CD4-positive, alpha-beta memory T cell (primary cell): ENCODE data around the gene SLC35F2. TPM values are rescaled to one million over a fixed set of nuclear protein-coding genes. Genes with fewer than 3 reads are reported as not detected.
"Not testable (repeated sequence)": the region's sequence is repeated elsewhere in the genome, so short reads cannot be mapped to it uniquely, and the experiment has no call there.

Source experiments
- CTCF ChIA-PET: fragments of 350-600 bp; sonication (Branson Sonifier 250); formaldehyde crosslinking; loops from one replicate; lab custom pipeline; 2021; ENCODE audit warnings: inconsistent platforms; ENCODE audit not compliant: partially characterized antibody; lab: Charles Lee
- POLR2A ChIA-PET: fragments of 350-600 bp; sonication (Branson Sonifier 250); formaldehyde crosslinking; loops from one replicate; lab custom pipeline; 2021; ENCODE audit not compliant: partially characterized antibody; lab: Charles Lee
- DNase-seq, 5 donors: peaks; one replicate each; pipeline versions ENCODE4 v3.0.0 to v3.0.0-alpha.2; 2020 to 2022; ENCODE audit warnings: mixed read lengths in 1 of 5
- H3K27ac ChIP-seq: one replicate; pipeline ENCODE4 v1.7.0; 2013; ENCODE audit warnings: low read depth, low read length
- H3K27me3 ChIP-seq: 2 replicates; pipeline ENCODE4 v1.7.0; 2013; ENCODE audit warnings: mild to moderate bottlenecking, low read length, moderate library complexity; ENCODE audit not compliant: insufficient read depth
- H3K36me3 ChIP-seq: 2 replicates; pipeline ENCODE4 v1.7.0; 2013; ENCODE audit warnings: mild to moderate bottlenecking, low read length, moderate library complexity; ENCODE audit not compliant: insufficient read depth
- H3K4me1 ChIP-seq: 2 replicates; pipeline ENCODE4 v1.7.0; 2013; ENCODE audit warnings: mild to moderate bottlenecking, low read length, moderate library complexity; ENCODE audit not compliant: insufficient read depth
- H3K4me3 ChIP-seq, 2 donors: one replicate each; pipeline ENCODE4 v1.7.0; 2013; ENCODE audit warnings: low read length in 2 of 2, mild to moderate bottlenecking in 1 of 2
- H3K9me3 ChIP-seq, 2 donors: one replicate each; pipeline ENCODE4 v1.7.0; 2013; ENCODE audit warnings: low read length in 2 of 2, control low read depth in 1 of 2; ENCODE audit not compliant: control insufficient read depth in 1 of 2
- H3K27ac Mint-ChIP-seq, 7 donors: one replicate each; pipeline ENCODE4 v1.8.0; 2020 to 2021; ENCODE audit warnings: mixed read lengths in 7 of 7, mild to moderate bottlenecking in 6 of 7, inconsistent platforms in 3 of 7, moderate library complexity in 3 of 7
- H3K27me3 Mint-ChIP-seq, 2 donors: one replicate each; pipeline ENCODE4 v1.8.0; 2020 to 2021; ENCODE audit warnings: mixed read lengths in 2 of 2
- H3K36me3 Mint-ChIP-seq, 2 donors: one replicate each; pipeline ENCODE4 v1.8.0; 2020 to 2021; ENCODE audit warnings: mixed read lengths in 2 of 2, inconsistent platforms in 1 of 2, mild to moderate bottlenecking in 1 of 2
- H3K4me1 Mint-ChIP-seq, 4 donors: one replicate each; pipeline ENCODE4 v1.8.0; 2020 to 2021; ENCODE audit warnings: mixed read lengths in 4 of 4, mild to moderate bottlenecking in 1 of 4
- H3K4me3 Mint-ChIP-seq, 8 donors: one replicate each; pipeline ENCODE4 v1.8.0; 2020 to 2021; ENCODE audit warnings: mixed read lengths in 8 of 8, mild to moderate bottlenecking in 7 of 8, moderate library complexity in 6 of 8, inconsistent platforms in 3 of 8
- H3K9me3 Mint-ChIP-seq, 8 donors: one replicate each; pipeline ENCODE4 v1.8.0; 2020 to 2021; ENCODE audit warnings: mixed read lengths in 8 of 8, mild to moderate bottlenecking in 5 of 8, inconsistent platforms in 3 of 8, moderate library complexity in 1 of 8
- intact Hi-C: fragments of 100-400 bp; cut with micrococcal nuclease; formaldehyde crosslinking; loops from one replicate; pipeline ENCODE4 v1.15.1; 2023
- polyA plus RNA-seq, 2 donors: library from polyadenylated mRNA; unstranded; fragments of 300-500 nt; fragmentation: Illumina TruSeq; gene quantifications; one replicate each; pipeline ENCODE4 v1.2.3, GENCODE V29; 2021
- total RNA-seq, 2 experiments: library from RNA; stranded (reverse); gene quantifications; one replicate each; pipeline ENCODE4 v1.2.3, GENCODE V29; 2021

Gene SLC35F2, protein sequence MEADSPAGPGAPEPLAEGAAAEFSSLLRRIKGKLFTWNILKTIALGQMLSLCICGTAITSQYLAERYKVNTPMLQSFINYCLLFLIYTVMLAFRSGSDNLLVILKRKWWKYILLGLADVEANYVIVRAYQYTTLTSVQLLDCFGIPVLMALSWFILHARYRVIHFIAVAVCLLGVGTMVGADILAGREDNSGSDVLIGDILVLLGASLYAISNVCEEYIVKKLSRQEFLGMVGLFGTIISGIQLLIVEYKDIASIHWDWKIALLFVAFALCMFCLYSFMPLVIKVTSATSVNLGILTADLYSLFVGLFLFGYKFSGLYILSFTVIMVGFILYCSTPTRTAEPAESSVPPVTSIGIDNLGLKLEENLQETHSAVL
- total RNA-seq = 1 to 10 TPM; 6.5 to 7.9 TPM
- polyA plus RNA-seq = 10 to 100 TPM in 1 of 2 donors, 1 to 10 TPM in 1; 5.9 to 11.9 TPM

GRCh38 chr11:107858217-107859070 lies at the start of gene SLC35F2:
Gene SLC35F2 (minus strand): TSS chr11:107858787. CDS start chr11:107858767, 20 bp downstream.
- no peaks in the 10 kb centered on the region for H3K27me3 ChIP-seq
- Mint-ChIP-seq H3K4me1 (peaks cover 18 to 51% (median 23%) of the 10 kb centered on the region in 4 donors), H3K4me3 (peak within 1 kb of the TSS; percentile 94 to 100 (median 97)), H3K27me3 (no peaks in the 10 kb centered on the region), H3K36me3 (peaks cover 0 to 13% of the 10 kb centered on the region in 2 donors), H3K27ac (peak within 1 kb of the TSS; percentile 85 to 94 (median 91)), H3K9me3 (no peaks in the 10 kb centered on the region)
- peak within 1 kb of the TSS; percentile 91 to 94 for H3K4me3 ChIP-seq
- DNase-seq = peak; percentile 56 to 64 (median 61)
- no peaks in the 10 kb centered on the region for H3K9me3 ChIP-seq
- H3K4me1 ChIP-seq = peaks cover 18% of the 10 kb centered on the region
- ChIA-PET CTCF (interaction anchor here (0.7 kb wide), 2 partner anchors 174 to 338 kb away, joined by 4 to 6 read pairs; no protein-coding TSS in a partner anchor), POLR2A (no interaction called here)
- H3K36me3 ChIP-seq = no peaks in the 10 kb centered on the region
- intact Hi-C loops = loop anchor here (1.0 to 5.0 kb wide), 5 partner anchors 18 to 734 kb away; partner anchors contain the start of genes CWF19L2 and EXPH5
- H3K27ac ChIP-seq = peak within 1 kb of the TSS; percentile 45

- POLR2A ChIA-PET = no interaction called here
- no peak overlapping the region for H3K4me3 ChIP-seq
- Mint-ChIP-seq H3K27ac (no peak overlapping the region), H3K27me3 (peaks cover 14% of the 10 kb centered on the region in 2 donors), H3K4me3 (no peak overlapping the region), H3K4me1 (no peaks in the 10 kb centered on the region), H3K36me3 (no peaks in the 10 kb centered on the region), H3K9me3 (no peaks in the 10 kb centered on the region)
- no peak for DNase-seq
- no peak overlapping the region for H3K27ac ChIP-seq
- H3K27me3 ChIP-seq = no peaks in the 10 kb centered on the region
- no peaks in the 10 kb centered on the region for H3K4me1 ChIP-seq
- no peaks in the 10 kb centered on the region for H3K36me3 ChIP-seq
- CTCF ChIA-PET = interaction anchor here (1.2 kb wide), 1 partner anchor 9 kb away, joined by 3 read pairs; no protein-coding TSS in a partner anchor
- no peaks in the 10 kb centered on the region for H3K9me3 ChIP-seq
- intact Hi-C loops = no loop called here
Measured at GRCh38 chr11:107908211-107908610, 49.6 kb upstream of the SLC35F2 start.

- no peaks in the 10 kb centered on the region for H3K4me1 ChIP-seq
- POLR2A ChIA-PET = no interaction called here
- no peak overlapping the region for H3K4me3 Mint-ChIP-seq
- H3K27me3 ChIP-seq = no peaks in the 10 kb centered on the region
- CTCF ChIA-PET = interaction anchor here (0.9 to 1.7 kb wide), 8 partner anchors 19 to 357 kb away, joined by 3 to 9 read pairs (median 4); no protein-coding TSS in a partner anchor
- no peaks in the 10 kb centered on the region for H3K9me3 Mint-ChIP-seq
- no peaks in the 10 kb centered on the region for H3K4me1 Mint-ChIP-seq
- H3K36me3 Mint-ChIP-seq = no peaks in the 10 kb centered on the region
- intact Hi-C loops = loop anchor here (1.0 to 10.0 kb wide), 2 partner anchors 103 to 335 kb away; no protein-coding TSS in a partner anchor
- no peak overlapping the region for H3K27ac Mint-ChIP-seq
- no peak overlapping the region for H3K27ac ChIP-seq
- H3K27me3 Mint-ChIP-seq = peaks cover 0 to 9% of the 10 kb centered on the region in 2 donors
- no peaks in the 10 kb centered on the region for H3K9me3 ChIP-seq
- peak in 4 of 5 donors; percentile 9 to 32 (median 23) for DNase-seq
- no peaks in the 10 kb centered on the region for H3K36me3 ChIP-seq
- H3K4me3 ChIP-seq = no peak overlapping the region
Measured at GRCh38 chr11:107898270-107898669, 39.7 kb upstream of the SLC35F2 start.

DNA sequence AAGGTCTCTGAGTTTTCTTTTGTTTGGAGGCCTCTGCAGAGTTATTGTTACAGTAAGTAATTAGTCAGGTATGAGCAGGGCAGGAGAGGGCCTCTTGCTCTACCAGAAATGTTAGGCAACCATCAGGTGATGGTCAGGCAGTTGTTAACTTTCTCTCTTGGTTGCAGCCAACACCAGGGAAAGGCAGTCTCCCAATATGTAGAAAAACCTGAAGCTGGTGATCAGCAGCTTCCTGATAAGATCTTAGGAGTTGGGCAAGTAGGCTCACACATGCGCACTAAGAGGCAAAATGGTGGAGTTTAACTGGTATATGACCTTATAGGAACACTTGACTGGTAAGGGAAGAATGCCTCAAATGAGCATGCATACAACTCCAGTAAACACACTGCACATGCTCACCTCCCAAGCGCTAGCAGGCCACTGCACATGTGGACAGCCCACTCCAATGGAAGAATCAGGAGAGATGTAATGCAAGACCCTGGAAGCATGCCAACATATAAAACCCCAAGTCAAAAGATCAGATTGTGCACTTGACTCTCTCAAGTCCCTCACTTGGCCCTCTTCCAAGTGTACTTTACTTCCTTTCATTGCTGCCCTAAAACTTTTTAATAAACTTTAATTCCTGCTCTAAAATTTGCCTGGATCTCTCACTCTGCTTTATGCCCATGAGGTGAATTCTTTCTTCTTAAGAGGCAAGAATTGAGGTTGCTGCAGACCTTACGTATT lies 23.7 kb upstream of the SLC35F2 start:
- no peaks in the 10 kb centered on the region for H3K27me3 ChIP-seq
- H3K36me3 ChIP-seq = no peaks in the 10 kb centered on the region
- H3K9me3 ChIP-seq = no peaks in the 10 kb centered on the region
- no peaks in the 10 kb centered on the region for H3K36me3 Mint-ChIP-seq
- H3K9me3 Mint-ChIP-seq = peaks cover 0 to 3% (median 0%) of the 10 kb centered on the region in 8 donors
- H3K4me3 ChIP-seq = no peak overlapping the region
- H3K4me3 Mint-ChIP-seq = no peak overlapping the region
- no peaks in the 10 kb centered on the region for H3K4me1 Mint-ChIP-seq
- intact Hi-C loops = no loop called here
- H3K27ac ChIP-seq = no peak overlapping the region
- DNase-seq = no peak
- peaks cover 4% of the 10 kb centered on the region in 2 donors for H3K27me3 Mint-ChIP-seq
- CTCF ChIA-PET = no interaction called here
- no peak overlapping the region for H3K27ac Mint-ChIP-seq
- POLR2A ChIA-PET = no interaction called here
- no peaks in the 10 kb centered on the region for H3K4me1 ChIP-seq

- H3K27me3 Mint-ChIP-seq, H3K4me3 Mint-ChIP-seq, intact Hi-C loops: not testable (repeated sequence)
Measured at GRCh38 chr11:107881471-107881870, 22.9 kb upstream of the SLC35F2 start.

DNA sequence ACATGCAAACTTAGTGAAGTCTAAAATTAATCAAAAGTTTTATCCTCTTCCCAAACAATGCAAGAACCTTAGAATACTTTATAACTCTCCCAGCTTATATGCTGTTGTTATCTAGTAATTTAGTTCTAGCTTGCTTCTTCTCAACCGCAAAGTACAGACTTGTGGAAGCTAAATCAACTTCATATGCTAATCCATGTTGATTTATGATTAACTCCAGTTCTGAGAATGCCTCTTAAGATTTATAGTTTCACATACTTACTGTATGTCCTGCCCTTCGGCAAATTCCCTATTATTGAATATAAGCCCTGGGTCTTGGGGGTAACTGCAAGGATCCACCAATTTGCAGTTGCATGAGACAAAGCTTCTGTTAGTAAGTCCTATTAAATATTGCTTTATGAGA lies 17.6 kb upstream of the SLC35F2 start:
- Mint-ChIP-seq H3K4me3 (no peak overlapping the region), H3K4me1 (no peaks in the 10 kb centered on the region), H3K27me3 (no peaks in the 10 kb centered on the region), H3K27ac (no peak overlapping the region), H3K9me3 (peaks cover 0 to 3% (median 0%) of the 10 kb centered on the region in 8 donors), H3K36me3 (no peaks in the 10 kb centered on the region)
- no peaks in the 10 kb centered on the region for H3K9me3 ChIP-seq
- no peak overlapping the region for H3K4me3 ChIP-seq
- intact Hi-C loops = no loop called here
- CTCF ChIA-PET = no interaction called here
- no peak for DNase-seq
- POLR2A ChIA-PET = no interaction called here
- no peaks in the 10 kb centered on the region for H3K27me3 ChIP-seq
- no peaks in the 10 kb centered on the region for H3K36me3 ChIP-seq
- H3K4me1 ChIP-seq = no peaks in the 10 kb centered on the region
- H3K27ac ChIP-seq = no peak overlapping the region

More at GRCh38 chr11:107881471-107881870, 22.9 kb upstream of the SLC35F2 start:
- H3K27ac Mint-ChIP-seq, H3K4me3 ChIP-seq, POLR2A ChIA-PET, H3K4me1 Mint-ChIP-seq, DNase-seq, H3K9me3 Mint-ChIP-seq, H3K4me1 ChIP-seq, H3K9me3 ChIP-seq, H3K36me3 Mint-ChIP-seq, H3K36me3 ChIP-seq, H3K27ac ChIP-seq, CTCF ChIA-PET, H3K27me3 ChIP-seq: not testable (repeated sequence)
